ENCODE data around the gene HDAC1.

HDAC1 gene

DNA sequence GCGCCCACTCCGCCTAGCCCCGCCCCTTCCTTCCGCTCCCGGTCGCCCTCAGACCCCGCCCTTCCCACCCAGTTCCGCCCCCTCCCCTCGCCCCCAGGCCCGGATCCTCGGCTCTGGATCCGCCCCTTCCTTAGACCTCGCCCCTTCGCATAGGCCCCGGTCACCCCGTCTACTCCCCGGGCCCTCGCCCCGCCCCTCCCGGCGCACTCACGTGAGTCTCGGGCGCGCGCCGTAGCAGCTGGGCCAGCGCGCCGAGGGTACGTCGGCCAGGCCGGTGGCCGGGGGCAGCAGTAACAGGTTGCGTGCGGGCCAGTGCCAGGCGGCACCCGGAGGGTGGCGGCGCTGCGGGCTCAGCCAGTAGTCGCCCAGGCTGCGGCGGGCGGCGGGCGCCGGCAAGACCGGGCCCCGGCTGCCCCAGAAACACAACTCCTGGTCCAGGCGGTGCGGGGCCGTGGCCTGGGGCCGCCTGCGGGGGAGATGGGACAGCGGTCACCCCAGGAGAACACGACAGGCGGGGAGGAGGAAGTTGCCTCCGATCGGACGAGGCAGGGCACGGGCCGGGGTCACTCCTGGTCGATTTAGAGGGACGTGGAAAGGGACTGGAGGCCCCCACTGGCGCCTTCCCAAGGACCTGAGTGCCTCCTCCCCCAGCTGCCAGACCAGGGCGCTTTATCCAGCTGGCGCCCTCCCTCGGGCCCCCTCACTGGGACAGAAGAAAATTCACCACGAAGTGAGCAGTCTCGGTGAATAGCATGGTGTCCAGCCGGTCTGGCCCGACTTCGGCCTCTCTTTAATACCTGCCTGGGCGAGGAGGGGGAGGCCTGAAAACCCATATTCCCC, 59.7 kb downstream of the HDAC1 start:
- Histone ChIP-seq H3K27me3 (ENCODE audit: low read length) (no peaks in the 10 kb centered on the region), H3K79me2 (ENCODE audit: insufficient read depth, low read length) (no peaks in the 10 kb centered on the region), H3K9ac (ENCODE audit: low read length) (peak overlapping the region; percentile 64), H3K9me2 (replicated peaks; ENCODE audit: insufficient read depth, low read length) (no peaks in the 10 kb centered on the region), H3F3A (ENCODE audit: insufficient read depth) (0 out of 2 replicates have a peak, but pooled peaks cover 7% of the 10 kb centered on the region), H2AFZ (ENCODE audit: low read depth, low read length, severe bottlenecking) (peak overlapping the region; percentile 98), H4K20me1 (ENCODE audit: low read depth, low read length) (no peaks in the 10 kb centered on the region), H3K4me2 (ENCODE audit: low read depth, low read length, poor library complexity, severe bottlenecking) (peak overlapping the region; percentile 65), H3K9me3 (ENCODE audit: insufficient read depth, low read length) (no peaks in the 10 kb centered on the region), H3K36me3 (ENCODE audit: low read length) (no peaks in the 10 kb centered on the region), H3K27ac (ENCODE audit: low read depth, low read length) (no peak overlapping the region), H3K4me3 (ENCODE audit: insufficient read depth, low read length, poor library complexity, severe bottlenecking) (peak overlapping the region; percentile 68)
- TF ChIP-seq, protein P1, sequence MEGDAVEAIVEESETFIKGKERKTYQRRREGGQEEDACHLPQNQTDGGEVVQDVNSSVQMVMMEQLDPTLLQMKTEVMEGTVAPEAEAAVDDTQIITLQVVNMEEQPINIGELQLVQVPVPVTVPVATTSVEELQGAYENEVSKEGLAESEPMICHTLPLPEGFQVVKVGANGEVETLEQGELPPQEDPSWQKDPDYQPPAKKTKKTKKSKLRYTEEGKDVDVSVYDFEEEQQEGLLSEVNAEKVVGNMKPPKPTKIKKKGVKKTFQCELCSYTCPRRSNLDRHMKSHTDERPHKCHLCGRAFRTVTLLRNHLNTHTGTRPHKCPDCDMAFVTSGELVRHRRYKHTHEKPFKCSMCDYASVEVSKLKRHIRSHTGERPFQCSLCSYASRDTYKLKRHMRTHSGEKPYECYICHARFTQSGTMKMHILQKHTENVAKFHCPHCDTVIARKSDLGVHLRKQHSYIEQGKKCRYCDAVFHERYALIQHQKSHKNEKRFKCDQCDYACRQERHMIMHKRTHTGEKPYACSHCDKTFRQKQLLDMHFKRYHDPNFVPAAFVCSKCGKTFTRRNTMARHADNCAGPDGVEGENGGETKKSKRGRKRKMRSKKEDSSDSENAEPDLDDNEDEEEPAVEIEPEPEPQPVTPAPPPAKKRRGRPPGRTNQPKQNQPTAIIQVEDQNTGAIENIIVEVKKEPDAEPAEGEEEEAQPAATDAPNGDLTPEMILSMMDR (IDR thresholded peaks at IDR 0.05; ENCODE audit: insufficient read depth, low read length, poor library complexity, severe bottlenecking): no peak
- TF ChIP-seq EZH2phosphoT487 (conservative IDR thresholded peaks at IDR 0.05; ENCODE audit: low read length): no peak

GRCh38 chr1:32352239-32352745, 60.4 kb downstream of the HDAC1 start:
- Histone ChIP-seq H3K9ac (ENCODE audit: low read length) (no peak overlapping the region), H3K9me3 (ENCODE audit: insufficient read depth, low read length) (no peaks in the 10 kb centered on the region), H3K4me3 (ENCODE audit: insufficient read depth, low read length, poor library complexity, severe bottlenecking) (no peak overlapping the region), H3K36me3 (ENCODE audit: low read length) (no peaks in the 10 kb centered on the region), H3K27me3 (ENCODE audit: low read length) (no peaks in the 10 kb centered on the region), H3K79me2 (ENCODE audit: insufficient read depth, low read length) (no peaks in the 10 kb centered on the region), H4K20me1 (ENCODE audit: low read depth, low read length) (no peaks in the 10 kb centered on the region), H2AFZ (ENCODE audit: low read depth, low read length, severe bottlenecking) (no peak overlapping the region), H3F3A (ENCODE audit: insufficient read depth) (0 out of 2 replicates have a peak, but pooled peaks cover 7% of the 10 kb centered on the region), H3K27ac (ENCODE audit: low read depth, low read length) (no peak overlapping the region), H3K4me2 (ENCODE audit: low read depth, low read length, poor library complexity, severe bottlenecking) (peak overlapping the region; percentile 65), H3K9me2 (replicated peaks; ENCODE audit: insufficient read depth, low read length) (no peaks in the 10 kb centered on the region)
- TF ChIP-seq, protein P1 (IDR thresholded peaks at IDR 0.05; ENCODE audit: insufficient read depth, low read length, poor library complexity, severe bottlenecking): no peak
- TF ChIP-seq EZH2phosphoT487 (conservative IDR thresholded peaks at IDR 0.05; ENCODE audit: low read length): no peak

DNA sequence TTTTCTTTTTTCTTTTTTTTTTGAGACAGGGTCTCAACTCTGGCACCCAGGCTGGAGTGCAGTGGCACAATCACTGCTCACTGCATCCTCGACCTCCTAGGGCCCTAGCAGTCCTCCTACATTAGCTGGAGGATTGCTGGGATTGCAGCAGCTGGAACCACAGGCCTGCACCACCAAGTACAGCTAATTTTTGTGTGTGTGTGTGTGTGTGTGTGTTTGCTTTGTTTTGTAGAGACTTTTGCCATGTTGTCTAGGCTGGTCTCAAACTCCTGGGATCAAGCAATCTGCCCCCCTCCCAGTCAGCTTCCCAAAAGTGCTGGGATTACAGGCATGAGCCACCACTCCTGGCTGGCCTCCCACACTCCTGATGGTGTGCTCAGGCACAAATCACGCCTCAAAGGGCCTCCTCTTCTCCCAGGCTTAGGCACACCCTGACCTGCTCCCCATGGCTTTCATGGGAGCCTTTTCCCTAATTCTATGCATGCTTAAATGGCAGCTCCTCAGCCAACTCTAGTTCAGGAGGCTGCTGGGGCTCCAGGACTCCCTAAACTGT, 61.0 kb downstream of the HDAC1 start:
- Histone ChIP-seq H3K9ac (ENCODE audit: low read length) (no peak overlapping the region), H3K9me2 (replicated peaks; ENCODE audit: insufficient read depth, low read length) (no peaks in the 10 kb centered on the region), H3K4me2 (ENCODE audit: low read depth, low read length, poor library complexity, severe bottlenecking) (no peak overlapping the region)

More for the DNA sequence above, 61.0 kb downstream of the HDAC1 start:
- no peak overlapping the region for H3K4me3 ChIP-seq (ENCODE audit: insufficient read depth, low read length, poor library complexity, severe bottlenecking)
- TF ChIP-seq, protein P1 (IDR thresholded peaks at IDR 0.05; ENCODE audit: insufficient read depth, low read length, poor library complexity, severe bottlenecking): no peak
- TF ChIP-seq EZH2phosphoT487 (conservative IDR thresholded peaks at IDR 0.05; ENCODE audit: low read length): no peak
- H3K36me3 ChIP-seq (ENCODE audit: low read length): no peaks in the 10 kb centered on the region
- no peaks in the 10 kb centered on the region for H4K20me1 ChIP-seq (ENCODE audit: low read depth, low read length)
- H3F3A ChIP-seq (ENCODE audit: insufficient read depth): 0 out of 2 replicates have a peak, but pooled peaks cover 7% of the 10 kb centered on the region
- H3K9me3 ChIP-seq (ENCODE audit: insufficient read depth, low read length): no peaks in the 10 kb centered on the region
- no peak overlapping the region for H2AFZ ChIP-seq (ENCODE audit: low read depth, low read length, severe bottlenecking)
- no peaks in the 10 kb centered on the region for H3K27me3 ChIP-seq (ENCODE audit: low read length)
- H3K79me2 ChIP-seq (ENCODE audit: insufficient read depth, low read length): no peaks in the 10 kb centered on the region
- H3K27ac ChIP-seq (ENCODE audit: low read depth, low read length): no peak overlapping the region
